HG02938 (cell line): ENCODE results near the gene CYYR1.

Experiments used
- ATAC-seq: cut with Tn5 transposase; IDR thresholded peaks from one replicate; pipeline ENCODE4 v1.9.1; 2021; ENCODE audit warnings: mild to moderate bottlenecking, moderate library complexity; ENCODE audit not compliant: unreplicated experiment

Gene CYYR1

GRCh38 chr21:26572702-26573381, at the start of gene CYYR1:
TSS of gene CYYR1 (minus strand) at chr21:26573286. CDS start at chr21:26572940, 346 bp downstream.
- ATAC-seq = no peak

- no peak for ATAC-seq
Observed at GRCh38 chr21:26617176-26617575, 44.1 kb upstream of the CYYR1 start.

GRCh38 chr21:26614251-26614650, 41.2 kb upstream of the CYYR1 start:
- no peak for ATAC-seq

GRCh38 chr21:26599261-26599660, 26.2 kb upstream of the CYYR1 start:
- no peak for ATAC-seq

GRCh38 chr21:26597981-26598380, 24.9 kb upstream of the CYYR1 start:
- no peak for ATAC-seq

- ATAC-seq = no peak
Observed at GRCh38 chr21:26597031-26597430, 23.9 kb upstream of the CYYR1 start.

- no peak for ATAC-seq
Observed at GRCh38 chr21:26595971-26596370, 22.9 kb upstream of the CYYR1 start.

- no peak for ATAC-seq
Observed at GRCh38 chr21:26593800-26594199, 20.7 kb upstream of the CYYR1 start.

GRCh38 chr21:26591543-26591942, 18.5 kb upstream of the CYYR1 start:
- no peak for ATAC-seq

- ATAC-seq = no peak
Observed at GRCh38 chr21:26588446-26588845, 15.4 kb upstream of the CYYR1 start.

- no peak for ATAC-seq
Observed at GRCh38 chr21:26587736-26588201, 14.7 kb upstream of the CYYR1 start.

- ATAC-seq = no peak
Observed at GRCh38 chr21:26583769-26584168, 10.7 kb upstream of the CYYR1 start.

GRCh38 chr21:26581818-26582217, 8.7 kb upstream of the CYYR1 start:
- ATAC-seq = no peak

- no peak for ATAC-seq
Observed at GRCh38 chr21:26572076-26572701, 897 bp downstream of the CYYR1 start.

GRCh38 chr21:26570203-26570602, 2.9 kb downstream of the CYYR1 start:
- ATAC-seq = no peak

GRCh38 chr21:26565546-26565945, 7.5 kb downstream of the CYYR1 start:
- ATAC-seq = no peak

GRCh38 chr21:26565111-26565510, 8.0 kb downstream of the CYYR1 start:
- no peak for ATAC-seq

- ATAC-seq = no peak
Observed at GRCh38 chr21:26563856-26564503, 9.1 kb downstream of the CYYR1 start.

- no peak for ATAC-seq
Observed at GRCh38 chr21:26560612-26561011, 12.5 kb downstream of the CYYR1 start.

- no peak for ATAC-seq
Observed at GRCh38 chr21:26559099-26559498, 14.0 kb downstream of the CYYR1 start.

GRCh38 chr21:26557106-26557505, 16.0 kb downstream of the CYYR1 start:
- ATAC-seq = no peak

GRCh38 chr21:26555540-26556146, 17.4 kb downstream of the CYYR1 start:
- ATAC-seq = no peak
